HUES64 (cell line): ENCODE results near the gene ADGRG7.
"Not testable (repeated sequence)": the region's sequence is repeated elsewhere in the genome, so short reads cannot be mapped to it uniquely, and the experiment has no call there.

Experiments
- H3K27ac ChIP-seq: 2 replicates; pipeline ENCODE4 v1.7.0; 2013; ENCODE audit warnings: low read depth, low read length, inconsistent platforms
- H3K27me3 ChIP-seq: 2 replicates; pipeline ENCODE4 v1.6.1; 2013; ENCODE audit warnings: mild to moderate bottlenecking, low read length; ENCODE audit not compliant: insufficient read depth
- H3K36me3 ChIP-seq: 2 replicates; pipeline ENCODE4 v1.6.1; 2013; ENCODE audit warnings: mild to moderate bottlenecking, low read length; ENCODE audit not compliant: insufficient read depth
- H3K4me1 ChIP-seq: 2 replicates; pipeline ENCODE4 v1.6.1; 2013; ENCODE audit warnings: mild to moderate bottlenecking, low read length, moderate library complexity; ENCODE audit not compliant: insufficient read depth
- H3K4me3 ChIP-seq: 2 replicates; pipeline ENCODE4 v1.5.1; 2013; ENCODE audit warnings: mild to moderate bottlenecking, low read length, moderate library complexity
- H3K9ac ChIP-seq: 2 replicates; pipeline ENCODE4 v1.6.1; 2013; ENCODE audit warnings: mild to moderate bottlenecking, low read depth, low read length
- H3K9me3 ChIP-seq: 2 replicates; pipeline ENCODE4 v1.6.1; 2013; ENCODE audit warnings: low read depth, low read length; ENCODE audit not compliant: insufficient read depth
- WGBS: fragments of 150-250, 120-280 bp; methylation state at CpG from one replicate; pipeline ENCODE4 v1.1.7; 2013; ENCODE audit warnings: missing lambda C conversion rate; 5-methylcytosine and 5-hydroxymethylcytosine counted together

ADGRG7 gene

GRCh38 chr3:100650651-100651619 is 41.5 kb downstream of the ADGRG7 start:
- 78% methylated on average over 3 of the region's 4 CpGs for WGBS
- H3K4me3 ChIP-seq: no peak overlapping the region
- H3K9ac ChIP-seq: no peak overlapping the region
- H3K36me3 ChIP-seq: no peaks in the 10 kb centered on the region
- H3K27me3 ChIP-seq: no peaks in the 10 kb centered on the region
- H3K4me1 ChIP-seq: no peaks in the 10 kb centered on the region
- no peak overlapping the region for H3K27ac ChIP-seq
- H3K9me3 ChIP-seq: no peaks in the 10 kb centered on the region

- 76% methylated on average over 13 of the region's 13 CpGs for WGBS
- Histone ChIP-seq H3K9ac (no peak overlapping the region), H3K4me1 (no peaks in the 10 kb centered on the region), H3K4me3 (no peak overlapping the region), H3K27ac (no peak overlapping the region), H3K36me3 (no peaks in the 10 kb centered on the region), H3K9me3 (no peaks in the 10 kb centered on the region), H3K27me3 (no peaks in the 10 kb centered on the region)
These were observed 44.3 kb downstream of the ADGRG7 start for GRCh38 chr3:100653604-100654294.

GRCh38 chr3:100656945-100657344 is 47.5 kb downstream of the ADGRG7 start:
- H3K4me1 ChIP-seq: no peaks in the 10 kb centered on the region
- no peak overlapping the region for H3K27ac ChIP-seq
- no peaks in the 10 kb centered on the region for H3K36me3 ChIP-seq
- WGBS: 71% methylated on average over 1 of the region's 2 CpGs
- no peak overlapping the region for H3K9ac ChIP-seq
- H3K9me3 ChIP-seq: no peaks in the 10 kb centered on the region
- H3K4me3 ChIP-seq: no peak overlapping the region
- no peaks in the 10 kb centered on the region for H3K27me3 ChIP-seq

- H3K9me3 ChIP-seq, H3K9ac ChIP-seq, H3K27me3 ChIP-seq, H3K36me3 ChIP-seq, H3K4me3 ChIP-seq, H3K4me1 ChIP-seq, H3K27ac ChIP-seq: not testable (repeated sequence)
These were observed 51.9 kb downstream of the ADGRG7 start for GRCh38 chr3:100661294-100661693.

- Histone ChIP-seq H3K36me3 (no peaks in the 10 kb centered on the region), H3K4me3 (no peak overlapping the region), H3K27me3 (no peaks in the 10 kb centered on the region), H3K27ac (no peak overlapping the region), H3K9ac (no peak overlapping the region), H3K4me1 (0 out of 2 replicates have a peak, but pooled peaks cover 5% of the 10 kb centered on the region), H3K9me3 (no peaks in the 10 kb centered on the region)
- WGBS: 93% methylated on average over 2 of the region's 2 CpGs
These were observed 52.9 kb downstream of the ADGRG7 start for GRCh38 chr3:100662113-100662823.

- H3K27ac ChIP-seq: no peak overlapping the region
- 72% methylated on average over 6 of the region's 7 CpGs for WGBS
These were observed 55.8 kb downstream of the ADGRG7 start for GRCh38 chr3:100665230-100665629.

GRCh38 chr3:100666699-100667098 is 57.3 kb downstream of the ADGRG7 start:
- not testable (repeated sequence) for H3K36me3 ChIP-seq, H3K4me3 ChIP-seq, H3K27me3 ChIP-seq, H3K9me3 ChIP-seq, H3K27ac ChIP-seq, H3K4me1 ChIP-seq, H3K9ac ChIP-seq
- WGBS: 78% methylated on average over 1 of the region's 6 CpGs

More at GRCh38 chr3:100665230-100665629, 55.8 kb downstream of the ADGRG7 start:
- H3K9me3 ChIP-seq: no peaks in the 10 kb centered on the region
- H3K36me3 ChIP-seq: no peaks in the 10 kb centered on the region
- H3K27me3 ChIP-seq: no peaks in the 10 kb centered on the region
- no peak overlapping the region for H3K9ac ChIP-seq
- no peak overlapping the region for H3K4me3 ChIP-seq
- H3K4me1 ChIP-seq: 0 out of 2 replicates have a peak, but pooled peaks cover 5% of the 10 kb centered on the region

GRCh38 chr3:100667316-100667715 is 57.9 kb downstream of the ADGRG7 start:
- 92% methylated on average over 1 of the region's 1 CpG for WGBS
- not testable (repeated sequence) for H3K4me1 ChIP-seq, H3K27ac ChIP-seq, H3K36me3 ChIP-seq, H3K27me3 ChIP-seq, H3K9me3 ChIP-seq, H3K4me3 ChIP-seq, H3K9ac ChIP-seq

GRCh38 chr3:100670995-100671394 is 61.6 kb downstream of the ADGRG7 start:
- not testable (repeated sequence) for H3K27ac ChIP-seq, H3K36me3 ChIP-seq, H3K9ac ChIP-seq, H3K4me1 ChIP-seq, H3K27me3 ChIP-seq, H3K9me3 ChIP-seq, H3K4me3 ChIP-seq
- 93% methylated on average over 1 of the region's 2 CpGs for WGBS

- H3K4me1 ChIP-seq: no peaks in the 10 kb centered on the region
- H3K27me3 ChIP-seq: no peaks in the 10 kb centered on the region
- no peak overlapping the region for H3K27ac ChIP-seq
- H3K4me3 ChIP-seq: no peak overlapping the region
- H3K9me3 ChIP-seq: no peaks in the 10 kb centered on the region
- no peaks in the 10 kb centered on the region for H3K36me3 ChIP-seq
- WGBS: 87% methylated on average over 1 of the region's 1 CpG
- no peak overlapping the region for H3K9ac ChIP-seq
These were observed 72.1 kb downstream of the ADGRG7 start for GRCh38 chr3:100681496-100681895.
